Stimulated activated CD4-positive, alpha-beta T cell treated with anti-CD3 and anti-CD28 coated beads, Interleukin-2, amount 100 ng/mL, for 4 hours (primary cell): ENCODE measurements around the gene ZNF335.
"Not testable (repeated sequence)": the region's sequence is repeated elsewhere in the genome, so short reads cannot be mapped to it uniquely, and the experiment has no call there.

Experiments used
- DNase-seq: peaks from one replicate; pipeline ENCODE4 v3.0.0-alpha.2; 2020; ENCODE audit warnings: low read depth

Gene ZNF335

DNA sequence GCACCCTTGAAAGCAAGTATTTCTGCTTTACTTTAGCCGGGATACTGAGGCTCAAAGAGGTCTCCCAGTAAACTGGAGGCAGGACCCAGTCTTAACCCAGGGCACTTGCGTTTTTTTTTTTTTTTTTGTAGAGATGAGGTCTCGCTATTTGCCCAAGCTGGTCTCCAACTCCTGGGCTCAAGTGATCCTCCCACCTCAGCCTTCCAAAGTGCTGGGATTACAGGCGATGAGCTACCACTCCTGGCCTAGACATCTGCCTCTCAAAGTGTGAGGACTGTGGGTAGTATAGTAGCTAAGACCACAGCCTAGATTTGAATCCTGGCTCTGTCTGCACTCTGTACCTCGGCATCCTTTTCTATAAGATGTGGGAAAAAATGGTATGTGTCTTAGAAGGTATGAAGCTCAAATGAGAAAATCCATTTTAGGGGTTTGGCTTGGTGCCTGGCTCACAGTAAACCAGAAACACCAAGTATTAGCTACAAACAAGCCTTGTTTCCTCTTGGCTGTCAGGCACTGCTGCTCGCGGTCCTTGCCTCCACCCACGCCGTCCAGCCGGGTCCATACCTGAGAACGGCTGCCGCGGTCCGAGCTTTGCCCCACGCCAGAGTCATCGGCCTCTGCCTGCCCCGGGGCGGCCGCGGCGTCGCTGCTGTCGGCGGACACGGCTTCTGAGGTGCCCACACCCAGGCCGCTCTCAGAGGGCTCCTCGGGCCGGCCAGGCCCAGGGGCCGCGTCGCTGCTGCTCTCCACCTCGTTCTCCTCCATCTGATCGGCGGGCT, 1.2 kb downstream of the ZNF335 start:
- no peak for DNase-seq

DNA sequence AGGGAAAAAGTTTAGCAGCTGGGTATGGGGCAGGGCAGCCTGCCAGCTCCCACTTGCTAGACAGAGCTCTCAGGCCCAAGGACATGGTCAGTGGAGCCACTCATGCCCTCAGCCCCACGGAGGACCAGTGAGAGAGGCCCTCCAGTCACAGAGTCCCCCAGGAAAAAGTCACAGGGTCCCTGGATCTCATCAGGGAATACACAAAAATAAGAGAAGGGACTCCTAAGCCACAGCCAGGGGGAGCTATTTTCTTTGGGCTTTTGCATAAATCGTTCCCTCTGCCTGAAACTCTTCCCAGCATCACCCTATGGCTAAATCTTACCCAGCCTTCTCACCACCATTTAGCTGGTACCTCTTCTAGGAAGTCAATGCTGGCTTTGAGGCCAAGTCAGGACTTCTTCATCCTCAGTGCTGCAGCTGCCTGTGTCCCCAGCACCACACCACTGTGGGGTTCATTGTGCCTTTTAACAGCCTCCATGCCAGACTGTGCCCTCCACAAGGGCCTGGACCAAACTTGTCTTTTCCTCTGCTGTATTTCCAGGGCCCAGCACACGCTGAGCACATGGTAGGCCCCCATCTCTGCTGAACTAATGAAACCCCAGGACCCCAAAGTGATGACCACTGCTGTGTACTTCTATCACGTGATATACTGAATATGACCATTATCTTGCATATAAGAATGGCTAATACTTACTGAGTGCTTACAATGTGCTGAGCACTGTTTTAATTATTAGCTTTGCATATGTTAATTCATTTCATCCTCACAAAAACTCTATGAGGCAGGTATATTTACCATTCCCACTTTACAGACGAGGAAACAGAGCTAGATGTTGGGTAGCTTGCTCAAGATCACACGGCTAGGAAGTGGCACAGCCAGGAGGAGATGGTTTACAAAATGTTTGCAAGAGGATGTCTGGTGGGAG, 2.0 kb downstream of the ZNF335 start:
- DNase-seq, result no peak

DNA sequence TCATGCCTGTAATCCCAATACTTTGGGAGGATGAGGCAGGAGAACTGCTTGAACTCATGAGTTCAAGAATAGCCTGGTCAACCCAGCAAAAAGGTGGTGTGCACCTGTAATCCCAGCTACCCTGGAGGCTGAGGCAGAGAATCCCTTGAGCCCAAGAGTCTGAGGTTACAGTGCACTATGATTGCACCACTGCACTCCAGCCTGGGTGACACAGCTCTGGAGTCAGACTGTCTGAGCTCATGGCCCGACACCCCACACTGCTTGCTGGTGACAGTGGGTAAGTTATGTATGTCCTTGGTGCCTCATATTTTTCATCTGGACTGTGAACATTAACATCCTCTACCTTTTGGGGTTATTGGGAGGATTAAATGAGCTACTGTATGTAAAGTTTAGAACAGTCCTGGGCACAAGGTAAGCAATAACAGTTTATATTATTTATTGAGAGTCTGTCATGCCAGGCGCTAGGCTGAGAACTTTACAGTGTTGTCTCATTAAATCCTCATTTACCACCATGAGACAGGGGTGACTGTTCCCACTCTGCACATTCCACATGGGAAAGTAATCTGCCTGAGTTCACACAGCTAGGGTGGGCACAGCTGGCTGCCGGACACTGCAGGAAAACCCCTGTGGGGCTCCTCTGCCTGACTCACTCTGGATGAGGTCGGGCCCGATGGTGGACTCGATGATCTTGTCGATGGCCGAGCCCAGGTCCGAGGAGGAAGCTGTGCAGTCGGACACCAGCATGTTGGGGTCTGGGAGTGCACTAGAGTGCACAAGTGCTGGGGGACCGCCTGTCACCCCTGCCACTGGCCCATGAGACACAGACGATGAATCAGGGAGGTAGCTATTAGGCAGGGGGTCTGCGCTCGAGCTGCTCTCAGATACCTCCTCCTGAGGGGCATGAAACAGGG, 2.9 kb downstream of the ZNF335 start:
- no peak for DNase-seq

DNA sequence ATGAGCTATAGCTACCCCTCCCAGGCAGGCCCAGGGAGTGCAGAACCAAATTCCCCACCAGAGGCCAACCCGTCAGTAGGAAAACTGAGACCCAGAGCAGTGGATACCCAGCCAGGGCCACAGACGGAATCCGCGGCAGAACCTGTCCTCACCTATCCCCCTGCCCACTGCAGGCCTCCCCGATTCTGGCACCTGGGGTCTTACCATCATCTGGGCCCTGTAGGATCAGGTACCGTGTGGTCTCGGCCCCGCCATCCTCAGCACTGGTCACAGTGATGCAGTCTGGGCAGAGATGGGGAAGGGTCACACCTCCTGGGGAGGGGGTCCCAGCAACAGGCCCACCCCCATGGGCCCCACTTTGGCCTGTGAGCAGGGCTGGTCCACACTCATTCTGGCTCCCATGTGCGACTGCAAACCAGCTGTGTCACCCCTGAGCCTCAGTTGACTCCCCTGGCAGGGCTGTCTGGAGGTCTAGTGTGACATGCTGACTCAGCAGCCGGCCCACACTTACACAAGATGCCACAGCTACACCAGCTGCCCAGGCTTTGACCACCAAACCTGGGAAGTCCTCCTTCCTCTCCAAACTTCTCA, 3.8 kb downstream of the ZNF335 start:
- DNase-seq, result no peak

DNA sequence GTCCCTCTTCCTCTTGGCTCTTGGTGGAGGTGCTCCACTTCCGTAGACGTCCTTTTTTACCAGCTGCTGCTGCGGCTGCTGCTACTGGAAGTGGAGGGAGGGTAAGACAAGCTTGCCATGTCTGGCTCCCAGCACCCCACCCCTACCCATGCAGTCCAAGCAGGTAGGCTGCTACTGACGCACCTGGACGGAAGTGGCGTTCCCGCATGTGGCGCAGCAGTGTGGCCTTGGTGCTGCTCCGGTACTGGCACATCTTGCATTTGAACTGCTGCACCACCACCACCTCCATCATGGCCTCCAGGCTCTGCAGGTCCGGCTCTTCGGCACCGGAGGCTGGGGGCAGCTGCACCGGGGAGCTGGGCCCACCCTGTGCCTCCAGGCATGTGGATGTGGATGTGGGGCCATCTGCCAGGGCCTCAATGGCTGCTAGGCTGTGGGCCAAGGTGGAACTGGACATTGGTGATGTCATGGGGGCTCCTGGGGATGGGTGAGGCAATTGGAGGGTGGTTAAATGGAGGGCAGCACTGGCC, 4.4 kb downstream of the ZNF335 start:
- no peak for DNase-seq

DNA sequence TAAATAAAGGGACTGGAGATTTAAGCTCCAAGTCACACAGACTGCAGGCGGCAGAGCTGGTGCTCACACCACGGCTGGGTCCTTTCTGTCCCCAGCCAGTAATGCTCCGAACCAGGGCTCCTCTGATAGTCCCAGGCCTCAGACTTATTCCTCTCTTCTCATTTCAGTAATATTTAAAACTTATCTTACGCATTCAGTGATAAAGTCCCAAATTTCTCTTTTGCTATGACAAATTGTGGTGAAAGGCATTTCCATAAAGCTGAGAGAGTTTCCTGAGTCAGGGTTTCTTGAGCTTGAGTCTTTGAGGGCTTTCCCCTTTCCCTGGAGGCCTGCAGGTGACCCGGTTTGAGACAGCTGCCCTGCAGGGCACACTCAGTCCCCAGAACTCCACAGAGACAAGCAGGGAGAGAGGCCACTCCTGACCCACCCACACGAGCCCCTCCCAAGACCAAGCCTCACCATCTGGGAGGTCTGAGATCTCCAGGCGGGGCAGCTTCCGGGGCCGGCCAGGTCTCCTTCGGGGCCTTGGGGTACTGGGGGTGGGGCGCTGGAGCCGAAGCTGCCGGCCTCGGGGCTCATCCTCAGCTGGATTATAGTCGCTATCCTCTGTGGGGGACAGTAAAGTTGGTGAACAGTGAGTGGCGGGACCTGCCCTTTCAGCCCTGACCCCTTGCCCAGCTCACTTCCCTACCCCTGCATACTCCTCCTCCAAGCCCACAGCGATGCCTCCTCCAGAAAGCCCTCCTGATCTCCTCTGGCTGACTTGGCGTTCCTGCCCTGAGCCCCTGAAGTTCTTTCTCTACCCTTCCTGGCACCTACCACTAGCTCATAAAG, 6.6 kb downstream of the ZNF335 start:
- DNase-seq, result no peak

DNA sequence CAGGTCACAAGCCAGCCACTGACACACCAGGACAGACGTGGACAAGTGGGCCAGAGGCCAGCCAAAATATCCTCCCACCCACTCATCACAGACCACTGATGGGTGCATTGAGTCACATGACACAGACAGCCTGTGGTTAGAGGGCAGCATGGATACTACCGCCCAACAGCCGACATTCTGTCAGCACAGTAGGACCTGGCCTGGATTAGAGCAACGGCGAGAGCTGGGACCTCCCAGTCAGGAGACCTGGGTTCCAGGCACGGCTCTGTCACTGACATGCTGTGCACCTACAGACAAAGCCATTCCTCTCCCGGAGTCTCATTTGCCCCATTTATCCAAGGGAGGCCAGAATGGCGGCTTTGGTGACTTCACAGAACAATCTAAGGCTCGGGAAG, 8.0 kb downstream of the ZNF335 start:
- DNase-seq, result no peak

DNA sequence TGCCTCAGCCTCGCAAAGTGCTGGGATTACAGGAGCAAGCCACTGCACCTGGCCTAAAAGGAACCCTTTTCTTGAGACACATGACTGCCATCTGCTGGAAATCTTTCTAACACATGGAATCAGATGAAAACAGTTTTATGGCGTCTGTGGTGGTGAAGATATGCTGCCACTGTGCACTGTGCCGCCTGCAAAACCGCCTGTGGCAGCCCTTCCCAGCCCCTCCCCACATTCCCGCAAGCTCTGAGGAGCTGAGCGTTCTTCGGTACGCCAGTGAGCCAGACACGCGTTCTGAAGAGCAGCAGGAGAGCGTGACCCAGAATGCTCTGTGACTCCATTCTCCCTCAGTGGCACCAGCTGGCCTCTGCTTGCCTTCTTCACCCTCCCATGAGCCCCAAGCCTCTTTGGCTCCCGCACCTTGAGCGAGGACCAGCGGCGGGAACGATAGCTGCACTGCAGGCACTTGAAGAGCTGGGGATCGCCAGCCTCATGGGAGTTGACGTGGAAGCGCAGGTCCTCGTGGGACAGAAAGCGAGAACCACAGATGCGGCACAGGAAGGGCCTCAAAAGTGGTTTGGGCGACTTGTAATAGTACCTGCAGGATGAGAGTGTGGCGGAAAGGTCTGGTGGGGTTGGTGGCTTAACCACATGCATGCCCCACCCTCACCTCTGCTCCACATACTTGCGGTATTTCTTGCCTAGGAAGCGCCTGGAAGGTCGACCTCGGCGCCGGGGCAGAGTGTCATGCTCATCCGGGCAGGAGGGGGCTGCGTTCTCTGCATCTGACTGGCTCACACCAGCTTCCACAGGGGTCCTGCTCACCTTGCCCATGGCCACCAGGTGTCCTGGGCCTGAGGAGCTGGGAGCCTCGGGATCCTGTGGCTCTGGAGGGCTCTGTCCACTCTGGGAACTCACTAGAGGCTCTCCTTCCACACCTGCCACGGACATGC, 8.7 kb downstream of the ZNF335 start:
- DNase-seq, result no peak

DNA sequence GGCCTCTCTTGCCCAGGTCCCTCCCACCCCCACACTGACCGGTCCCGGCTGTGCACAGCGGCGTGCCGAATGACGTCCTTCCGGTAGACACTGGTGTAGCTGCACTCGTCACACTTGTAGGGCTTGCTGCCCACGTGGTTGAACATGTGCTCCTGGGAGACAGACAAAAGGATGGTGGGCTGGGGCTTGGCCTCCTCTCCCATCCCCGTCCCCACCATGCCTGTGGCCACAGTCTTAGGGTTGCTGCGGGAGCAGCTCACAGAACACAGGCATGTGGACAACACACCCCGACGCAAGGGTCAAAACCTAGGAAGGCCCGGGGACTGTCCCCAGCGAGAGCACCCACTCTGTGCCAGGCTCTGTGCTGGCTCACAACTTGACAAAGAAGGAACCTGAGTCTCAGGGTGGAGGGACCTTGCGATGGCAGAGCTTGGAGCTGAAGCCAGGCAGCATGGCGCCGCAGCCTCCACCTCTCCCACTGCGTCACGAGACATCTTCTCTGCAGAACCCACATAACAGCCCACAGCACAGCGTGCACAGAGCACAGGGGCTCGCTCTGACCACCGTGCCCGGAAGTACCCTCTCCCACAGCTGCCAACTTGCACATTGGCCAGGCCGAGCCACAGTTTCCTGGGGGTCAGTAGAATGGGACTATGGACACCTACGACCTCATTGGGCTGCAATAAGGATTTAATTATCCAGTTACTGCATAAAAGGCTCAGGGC, 9.8 kb downstream of the ZNF335 start:
- DNase-seq, result no peak

DNA sequence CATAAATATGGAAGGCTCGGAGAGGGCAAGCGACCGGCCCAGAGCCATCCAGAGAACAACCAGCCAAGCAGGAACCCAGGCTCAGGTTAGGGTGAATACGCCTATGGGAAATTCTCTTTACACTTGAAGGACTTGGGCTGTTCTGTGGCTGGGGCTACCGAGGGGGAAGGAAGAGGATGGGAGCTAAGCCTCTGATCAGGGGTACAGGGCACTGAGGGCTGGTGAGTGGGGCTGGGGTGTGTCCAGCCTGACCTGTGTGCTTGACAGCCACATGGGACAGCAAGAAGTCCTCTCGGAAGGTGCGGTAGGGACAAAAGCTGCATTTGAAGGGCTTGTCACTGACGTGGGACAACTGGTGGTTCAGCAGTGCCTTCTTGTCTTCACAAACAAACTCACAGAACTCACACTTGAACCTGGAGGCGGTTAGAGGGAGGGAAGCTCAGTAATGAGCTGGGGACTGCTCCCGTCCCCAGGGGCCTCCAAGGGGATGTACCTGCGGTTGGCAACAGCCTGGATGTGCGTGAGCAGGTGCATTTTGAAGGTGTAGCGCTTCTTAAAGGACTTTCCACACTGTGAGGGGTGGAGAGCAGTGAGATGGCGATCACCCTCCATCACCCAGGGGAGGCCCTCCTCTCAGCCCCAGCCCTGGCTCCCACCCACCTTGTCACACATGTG, 11.9 kb downstream of the ZNF335 start:
- DNase-seq, result no peak

DNA sequence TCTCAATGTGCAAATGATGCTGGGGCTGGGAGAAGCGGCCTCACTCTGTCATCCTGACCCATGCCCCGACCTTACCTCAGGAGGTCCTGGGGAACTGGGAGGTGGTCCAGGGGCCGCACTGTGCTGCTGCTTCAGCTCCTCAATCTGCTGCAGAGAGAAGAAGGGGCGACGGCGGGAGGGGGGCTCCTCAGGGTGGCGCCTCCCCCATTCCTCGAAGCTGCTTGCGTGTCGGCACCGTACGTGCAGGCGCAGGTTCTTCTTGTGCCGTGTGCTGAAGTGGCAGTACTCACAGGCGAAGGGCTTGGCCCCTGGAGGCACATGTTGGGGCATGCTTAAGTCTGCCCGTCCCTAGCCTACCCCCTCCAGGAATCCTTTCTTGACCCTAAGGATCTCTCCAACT, 12.9 kb downstream of the ZNF335 start:
- DNase-seq, result no peak

DNA sequence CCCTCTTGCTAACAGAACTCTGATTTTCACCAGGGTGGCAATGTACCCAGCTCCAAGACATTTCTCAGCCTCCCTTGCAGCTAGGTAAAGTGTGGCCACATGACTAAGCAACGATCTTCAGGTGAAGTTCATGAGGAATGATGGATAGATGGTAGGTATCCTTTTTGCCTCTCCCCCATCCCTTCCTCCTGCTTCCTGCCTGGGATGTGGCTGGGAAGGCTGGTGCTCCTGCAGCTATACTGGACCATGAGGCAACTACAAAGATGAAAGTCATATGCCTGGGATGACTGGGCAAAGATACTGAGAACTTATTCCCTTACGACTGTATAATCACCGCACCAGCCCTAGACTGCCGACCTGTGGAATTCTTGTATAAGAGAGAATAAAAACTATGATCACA, 13.4 kb downstream of the ZNF335 start:
- no peak for DNase-seq

DNA sequence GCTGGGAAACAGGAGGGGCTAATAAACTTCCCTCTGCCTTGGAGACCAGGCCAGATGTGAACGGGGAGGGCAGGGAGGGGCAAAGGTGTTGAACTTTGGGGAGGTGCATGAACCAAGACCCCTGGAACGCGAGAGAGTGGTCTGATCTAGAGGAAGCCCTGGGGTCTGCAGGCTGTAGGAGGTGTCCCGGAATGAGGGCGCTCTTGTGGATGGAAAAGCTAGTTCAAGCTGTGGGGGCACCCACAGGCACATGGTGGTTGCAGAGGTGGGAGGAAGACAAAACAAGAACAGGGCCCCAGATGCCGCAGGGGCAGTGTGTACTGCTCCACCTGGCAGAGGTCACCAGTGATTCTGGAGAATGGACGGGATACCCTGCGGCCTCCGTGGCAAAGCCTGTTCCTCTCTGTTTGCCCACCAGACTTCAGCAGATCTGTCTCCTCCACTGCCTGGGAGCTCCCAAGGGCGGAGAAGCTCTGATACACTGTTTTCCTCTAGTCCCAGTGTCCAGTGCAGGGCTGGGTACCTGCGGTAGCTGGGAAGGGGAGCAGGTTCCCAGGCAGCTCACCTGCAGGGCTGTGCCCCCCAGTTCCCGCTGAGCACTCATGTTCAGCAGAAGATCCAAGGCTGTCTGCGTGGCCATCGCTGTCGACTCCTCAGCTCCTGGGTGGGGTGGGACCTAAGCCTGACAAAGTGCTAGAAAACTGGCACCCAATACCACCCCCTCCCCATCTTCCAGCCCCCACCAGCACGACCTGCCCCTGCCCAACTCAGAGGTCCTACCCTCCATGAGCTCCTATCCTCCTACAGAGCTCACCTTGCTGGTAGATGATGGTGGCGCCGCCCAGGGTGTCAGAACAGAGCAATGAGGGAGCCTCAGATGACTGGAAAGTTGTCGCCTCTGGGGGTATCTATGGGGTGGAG, 14.7 kb downstream of the ZNF335 start:
- no peak for DNase-seq

DNA sequence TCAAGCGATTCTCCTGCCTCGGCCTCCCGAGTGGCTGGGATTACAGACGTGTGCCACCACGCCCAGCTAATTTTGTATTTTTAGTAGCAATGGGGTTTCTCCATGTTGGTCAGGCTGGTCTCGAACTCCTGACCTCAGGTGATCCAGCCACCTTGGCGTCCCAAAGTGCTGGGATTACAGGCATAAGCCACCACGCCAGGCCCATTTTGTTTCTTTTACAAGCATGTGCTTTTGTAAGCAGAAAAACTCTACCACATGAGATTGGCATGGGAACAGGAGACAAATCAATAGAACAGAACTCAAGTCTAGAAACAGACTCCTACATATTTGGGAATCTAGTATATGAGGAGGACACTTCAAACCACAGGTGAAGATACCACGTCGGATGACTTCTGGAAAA, 15.7 kb downstream of the ZNF335 start:
- DNase-seq, result not testable (repeated sequence)

DNA sequence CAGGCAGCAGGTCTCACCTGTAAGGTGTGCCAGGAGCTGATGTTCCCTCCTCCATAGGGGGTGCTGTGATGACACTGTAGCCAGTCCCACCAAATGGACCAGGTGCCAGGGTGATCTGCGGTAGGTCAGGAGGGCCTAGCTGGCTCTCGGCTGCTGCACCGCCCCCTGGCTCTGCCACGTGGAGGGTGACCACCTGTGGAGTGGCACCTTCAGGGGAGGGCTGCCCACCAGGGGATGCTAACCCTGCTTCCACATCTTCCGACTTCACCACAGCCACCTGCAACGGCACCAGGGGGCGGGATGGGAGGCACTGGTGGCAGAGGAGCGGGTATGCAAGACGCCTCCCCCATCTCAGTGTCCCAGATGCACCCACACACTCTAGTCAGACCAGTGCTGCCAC, 18.3 kb downstream of the ZNF335 start:
- DNase-seq, result no peak

DNA sequence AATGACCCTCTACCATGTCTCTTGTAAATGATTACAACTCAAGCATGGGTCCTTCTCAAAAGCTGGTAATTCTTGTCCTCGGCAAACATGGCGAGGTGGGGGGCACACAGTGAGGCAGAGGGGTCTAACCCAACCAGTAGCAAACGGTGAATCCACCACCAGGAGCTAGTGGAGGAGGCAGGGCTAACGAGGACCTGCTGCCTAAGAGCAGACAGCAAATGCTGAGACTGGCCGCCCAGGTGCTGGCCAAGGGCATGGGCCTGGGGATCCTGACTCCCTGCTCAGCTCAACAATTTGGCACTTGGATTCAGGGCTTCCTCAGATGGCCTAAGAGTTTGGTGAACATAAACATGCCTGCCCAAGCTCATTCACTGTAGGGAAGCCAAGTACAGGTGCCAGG, 19.1 kb downstream of the ZNF335 start:
- DNase-seq, result no peak
